ENCODE measurements around the gene ABHD1. TPM values are rescaled to one million over a fixed set of nuclear protein-coding genes. Genes with fewer than 3 reads are reported as not detected.
A peak's percentile ranks its signal among the peaks of the same experiment; 100 is the strongest.

Gene ABHD1
- total RNA-seq, 1 experiment from 2014 or later = 0.18 TPM

DNA sequence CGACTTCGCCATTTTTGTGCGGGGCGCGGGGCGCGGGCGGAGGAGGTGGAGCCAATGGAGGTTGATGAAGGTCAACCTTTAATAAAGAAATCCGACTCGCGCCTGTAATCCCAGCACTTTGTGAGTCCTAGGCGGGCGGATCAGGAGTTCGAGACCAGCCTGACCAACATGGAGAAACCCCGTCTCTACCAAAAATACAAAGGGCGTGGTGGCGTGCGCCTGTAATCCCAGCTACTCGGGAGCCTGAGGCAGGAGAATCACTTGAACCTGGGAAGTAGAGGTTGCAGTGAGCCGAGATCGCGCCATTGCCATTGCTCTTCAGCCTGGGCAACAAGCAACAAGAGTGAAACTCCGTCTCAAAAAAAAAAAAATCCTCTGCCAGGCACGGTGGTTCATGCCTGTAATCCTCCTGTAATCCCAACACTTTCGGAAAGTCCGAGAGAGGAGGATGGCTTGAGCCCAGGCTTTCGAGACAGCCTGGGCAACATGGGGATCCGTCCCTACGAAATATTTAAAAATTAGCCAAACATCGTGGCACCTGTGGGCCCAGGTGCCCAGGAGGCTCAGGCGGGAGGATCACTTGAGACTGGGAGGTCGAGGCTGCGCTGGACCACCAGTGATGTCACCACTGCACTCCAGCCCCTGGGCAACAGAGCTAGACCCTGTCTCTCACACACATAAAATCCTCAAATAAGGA is 11.3 kb downstream of the ABHD1 start:
- no peaks in the 10 kb centered on the region for H3K9me3 ChIP-seq
- intact Hi-C loops (cut with micrococcal nuclease; ENCODE audit: unreplicated experiment) = loop anchor here (2.0 kb wide), 1 partner anchor 36 kb away; no protein-coding TSS in a partner anchor
- BruUV-seq (replicated peaks) = no TSS peak
- no peak for DNase-seq
- Mint-ChIP-seq H3K27ac (ENCODE audit: unreplicated experiment) (peak overlapping the region; percentile 93), H3K9me3 (ENCODE audit: unreplicated experiment) (no peaks in the 10 kb centered on the region), H3K27me3 (ENCODE audit: insufficient read depth, unreplicated experiment) (no peaks in the 10 kb centered on the region), H3K4me1 (ENCODE audit: low read depth, unreplicated experiment) (peaks cover 6% of the 10 kb centered on the region), H3K36me3 (ENCODE audit: insufficient read depth, unreplicated experiment) (peaks cover 35% of the 10 kb centered on the region), H3K4me3 (ENCODE audit: unreplicated experiment) (peak overlapping the region; percentile 86)
- CTCF ChIA-PET = interaction anchor here (1.2 to 2.1 kb wide), 3 partner anchors 57 to 158 kb away, joined by 3 to 22 read pairs (median 4); partner anchors contain the start of genes ATRAID and SLC5A6
- peak overlapping the region; percentile 64 for H3K4me3 ChIP-seq (ENCODE audit: low read depth, low read length)
- H3K4me1 ChIP-seq = peaks cover 5% of the 10 kb centered on the region; the same call in 1 of the 2 replicates
- TF ChIP-seq, protein P1, sequence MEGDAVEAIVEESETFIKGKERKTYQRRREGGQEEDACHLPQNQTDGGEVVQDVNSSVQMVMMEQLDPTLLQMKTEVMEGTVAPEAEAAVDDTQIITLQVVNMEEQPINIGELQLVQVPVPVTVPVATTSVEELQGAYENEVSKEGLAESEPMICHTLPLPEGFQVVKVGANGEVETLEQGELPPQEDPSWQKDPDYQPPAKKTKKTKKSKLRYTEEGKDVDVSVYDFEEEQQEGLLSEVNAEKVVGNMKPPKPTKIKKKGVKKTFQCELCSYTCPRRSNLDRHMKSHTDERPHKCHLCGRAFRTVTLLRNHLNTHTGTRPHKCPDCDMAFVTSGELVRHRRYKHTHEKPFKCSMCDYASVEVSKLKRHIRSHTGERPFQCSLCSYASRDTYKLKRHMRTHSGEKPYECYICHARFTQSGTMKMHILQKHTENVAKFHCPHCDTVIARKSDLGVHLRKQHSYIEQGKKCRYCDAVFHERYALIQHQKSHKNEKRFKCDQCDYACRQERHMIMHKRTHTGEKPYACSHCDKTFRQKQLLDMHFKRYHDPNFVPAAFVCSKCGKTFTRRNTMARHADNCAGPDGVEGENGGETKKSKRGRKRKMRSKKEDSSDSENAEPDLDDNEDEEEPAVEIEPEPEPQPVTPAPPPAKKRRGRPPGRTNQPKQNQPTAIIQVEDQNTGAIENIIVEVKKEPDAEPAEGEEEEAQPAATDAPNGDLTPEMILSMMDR (IDR thresholded peaks at IDR 0.05; ENCODE audit: insufficient read depth in 1 of 2, low read depth in 1 of 2, low read length in 1 of 2, severe bottlenecking in 1 of 2, unreplicated experiment in 1 of 2) = no peak
- POLR2A ChIA-PET = interaction anchor here (0.7 to 1.6 kb wide), 3 partner anchors 12 to 56 kb away, joined by 4 to 8 read pairs (median 7); partner anchors contain the start of gene ABHD1
- no peaks in the 10 kb centered on the region for H3K27me3 ChIP-seq (replicated peaks; ENCODE audit: control insufficient read depth, insufficient read depth, low read length)
- no peaks in the 10 kb centered on the region; the same call in 1 of the 2 replicates for H3K36me3 ChIP-seq (ENCODE audit: control insufficient read depth, insufficient read depth, low read length)

DNA sequence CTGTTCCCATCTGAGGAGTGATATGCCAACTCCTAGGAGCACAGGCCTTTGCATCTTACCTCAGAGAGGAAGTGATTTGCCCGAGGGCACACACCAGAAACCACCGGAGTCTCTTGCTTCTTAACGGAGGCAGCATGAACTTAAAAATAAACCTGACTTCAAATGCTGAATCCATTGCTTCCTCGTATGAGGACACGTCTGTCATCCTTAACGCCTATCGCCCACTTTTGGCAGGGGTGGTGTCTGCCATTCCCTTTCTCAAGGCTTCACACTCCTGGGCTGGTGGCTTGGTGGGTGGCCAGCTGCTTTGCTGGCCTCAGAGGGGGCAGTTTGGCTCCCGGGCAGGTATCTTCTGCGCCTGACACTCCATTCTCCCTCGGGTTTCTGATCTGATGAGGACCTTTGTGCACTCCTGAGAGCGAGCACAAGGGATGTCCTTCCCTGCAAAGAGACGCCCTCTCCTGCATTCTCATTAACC is 11.9 kb downstream of the ABHD1 start:
- H3K9me3 Mint-ChIP-seq (ENCODE audit: unreplicated experiment) = no peaks in the 10 kb centered on the region
- TF ChIP-seq, protein P1 (IDR thresholded peaks at IDR 0.05; ENCODE audit: insufficient read depth in 1 of 2, low read depth in 1 of 2, low read length in 1 of 2, severe bottlenecking in 1 of 2, unreplicated experiment in 1 of 2) = no peak
- H3K4me1 Mint-ChIP-seq (ENCODE audit: low read depth, unreplicated experiment) = peaks cover 6% of the 10 kb centered on the region
- H3K4me3 Mint-ChIP-seq (ENCODE audit: unreplicated experiment) = peak overlapping the region; percentile 86
- intact Hi-C loops (cut with micrococcal nuclease; ENCODE audit: unreplicated experiment) = loop anchor here (2.0 kb wide), 1 partner anchor 37 kb away; no protein-coding TSS in a partner anchor
- peaks cover 35% of the 10 kb centered on the region for H3K36me3 Mint-ChIP-seq (ENCODE audit: insufficient read depth, unreplicated experiment)
- no peaks in the 10 kb centered on the region for H3K27me3 Mint-ChIP-seq (ENCODE audit: insufficient read depth, unreplicated experiment)
- no peak overlapping the region for H3K4me3 ChIP-seq (ENCODE audit: low read depth, low read length)
- no TSS peak for BruUV-seq (replicated peaks)
- DNase-seq = no peak
- H3K27me3 ChIP-seq (replicated peaks; ENCODE audit: control insufficient read depth, insufficient read depth, low read length) = no peaks in the 10 kb centered on the region
- H3K4me1 ChIP-seq = peaks cover 5% of the 10 kb centered on the region; the same call in 1 of the 2 replicates
- ChIA-PET POLR2A (interaction anchor here (0.7 kb wide), 1 partner anchor 40 kb away, joined by 4 read pairs; no protein-coding TSS in a partner anchor), CTCF (interaction anchor here (0.7 to 1.4 kb wide), 2 partner anchors 52 to 157 kb away, joined by 3 to 4 read pairs; no protein-coding TSS in a partner anchor)
- H3K9me3 ChIP-seq = no peaks in the 10 kb centered on the region
- no peaks in the 10 kb centered on the region; the same call in 1 of the 2 replicates for H3K36me3 ChIP-seq (ENCODE audit: control insufficient read depth, insufficient read depth, low read length)
- peak overlapping the region; percentile 93 for H3K27ac Mint-ChIP-seq (ENCODE audit: unreplicated experiment)

DNA sequence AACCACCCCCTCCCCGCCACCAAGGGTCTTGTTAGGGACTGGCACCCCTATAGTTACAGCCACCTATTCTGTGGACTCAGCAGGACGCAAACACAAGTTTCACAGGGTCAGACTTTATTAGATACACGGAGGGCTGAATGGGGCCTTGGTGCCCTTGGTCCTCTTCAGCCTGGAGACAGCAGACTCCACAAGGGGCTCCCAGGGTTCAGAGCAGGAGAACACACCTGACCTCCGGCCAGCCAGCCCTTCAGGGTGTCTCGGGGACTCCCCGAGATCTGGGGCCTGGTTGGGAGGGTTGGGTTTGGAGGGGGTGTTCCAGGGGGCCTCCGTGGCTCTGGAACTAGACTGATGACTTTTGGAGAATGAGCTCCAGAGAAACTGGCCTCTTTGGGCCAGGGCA is 13.1 kb downstream of the ABHD1 start:
- DNase-seq = no peak
- H3K27me3 ChIP-seq (replicated peaks; ENCODE audit: control insufficient read depth, insufficient read depth, low read length) = no peaks in the 10 kb centered on the region
- intact Hi-C loops (cut with micrococcal nuclease; ENCODE audit: unreplicated experiment) = no loop called here
- Mint-ChIP-seq H3K27ac (ENCODE audit: unreplicated experiment) (no peak overlapping the region), H3K9me3 (ENCODE audit: unreplicated experiment) (no peaks in the 10 kb centered on the region), H3K27me3 (ENCODE audit: insufficient read depth, unreplicated experiment) (no peaks in the 10 kb centered on the region), H3K36me3 (ENCODE audit: insufficient read depth, unreplicated experiment) (peaks cover 35% of the 10 kb centered on the region), H3K4me3 (ENCODE audit: unreplicated experiment) (no peak overlapping the region), H3K4me1 (ENCODE audit: low read depth, unreplicated experiment) (peaks cover 6% of the 10 kb centered on the region)
- TF ChIP-seq, protein P1 (IDR thresholded peaks at IDR 0.05; ENCODE audit: insufficient read depth in 1 of 2, low read depth in 1 of 2, low read length in 1 of 2, severe bottlenecking in 1 of 2, unreplicated experiment in 1 of 2) = no peak
- no TSS peak for BruUV-seq (replicated peaks)
- ChIA-PET CTCF (no interaction called here), POLR2A (interaction anchor here (0.6 kb wide), 1 partner anchor 38 kb away, joined by 4 read pairs; no protein-coding TSS in a partner anchor)
- no peak overlapping the region for H3K4me3 ChIP-seq (ENCODE audit: low read depth, low read length)
- H3K4me1 ChIP-seq = peaks cover 5% of the 10 kb centered on the region; the same call in 1 of the 2 replicates
- no peaks in the 10 kb centered on the region; the same call in 1 of the 2 replicates for H3K36me3 ChIP-seq (ENCODE audit: control insufficient read depth, insufficient read depth, low read length)
- H3K9me3 ChIP-seq = no peaks in the 10 kb centered on the region

Measured in Caco-2 (cell line).